SHP77 treated with DMSO at 0.1 percent for 48 hours (cell line): ENCODE results near the gene PRMT1.

ENCODE experiments used
- DNase-seq: peaks from one replicate; lab custom pipeline; 2025; lab: John Stamatoyannopoulos, UW

Gene PRMT1

GRCh38 chr19:49688531-49689132 lies 11.6 kb downstream of the PRMT1 start:
- DNase-seq = no peak

GRCh38 chr19:49689133-49690078 lies 12.3 kb downstream of the PRMT1 start, which contains the start of gene ADM5:
Gene ADM5 (plus strand): TSS chr19:49689594. CDS start chr19:49689838, 244 bp downstream.
- peak; percentile 31 for DNase-seq

DNA sequence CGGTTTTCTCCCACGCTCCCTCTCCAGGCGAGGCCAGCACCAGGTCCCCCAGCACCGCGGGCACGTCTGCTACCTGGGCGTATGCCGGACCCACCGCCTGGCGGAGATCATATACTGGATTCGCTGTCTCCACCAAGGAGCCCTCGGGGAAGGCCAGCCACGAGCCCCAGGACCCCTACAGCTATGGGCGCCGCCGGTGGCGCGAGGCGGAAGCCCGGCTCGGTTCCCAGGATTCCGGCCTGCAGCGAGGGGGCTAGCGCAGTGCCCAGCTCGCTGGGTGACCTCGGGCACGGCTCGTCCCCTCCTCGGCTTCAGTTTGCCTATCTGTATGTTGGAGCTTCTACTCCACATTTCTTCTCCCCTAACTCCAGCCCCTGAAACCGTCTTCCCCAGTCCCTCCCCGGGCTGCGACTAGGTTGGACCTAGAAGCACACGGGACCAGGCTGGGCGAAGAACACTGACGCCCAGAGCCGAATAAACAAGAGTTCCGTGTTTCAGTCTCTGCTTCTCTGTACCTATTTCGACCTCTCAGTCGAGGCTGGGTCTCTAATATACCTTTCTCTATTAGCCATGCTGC lies 13.1 kb downstream of the PRMT1 start:
- no peak for DNase-seq

DNA sequence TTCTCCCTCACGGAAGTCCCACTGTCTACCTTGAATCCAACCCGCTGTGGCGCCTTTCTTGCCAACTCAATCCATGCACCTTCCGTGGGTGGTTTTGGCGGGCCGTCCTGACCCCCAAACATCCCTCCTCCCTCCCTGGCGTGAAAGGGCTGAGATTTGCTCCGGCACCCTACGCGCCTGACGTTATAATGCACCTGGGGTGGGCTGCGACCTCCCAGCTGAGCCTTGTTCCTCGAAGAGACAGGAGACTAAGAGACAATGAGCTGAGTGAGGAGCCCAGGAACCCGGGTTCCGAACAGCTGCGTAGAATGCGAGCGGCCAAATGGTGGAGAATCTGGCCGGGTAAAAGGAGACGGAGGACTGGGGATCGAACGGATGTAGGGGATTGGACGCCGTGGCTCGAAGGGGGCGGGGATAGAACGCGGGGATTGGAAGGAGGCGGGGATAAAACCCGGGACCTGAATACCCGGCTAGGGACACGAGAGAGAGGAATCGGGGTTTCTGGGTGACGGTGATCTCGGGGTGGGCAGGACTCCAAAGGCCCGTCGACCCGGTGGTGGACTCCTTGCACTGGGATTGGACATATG lies 13.7 kb downstream of the PRMT1 start, which contains the start of gene CPT1C:
Gene CPT1C (plus strand): TSS at position 461 of the 587 bp plus-strand sequence. CDS start 1,137 bp downstream, outside the sequence.
- DNase-seq = peak; percentile 87

DNA sequence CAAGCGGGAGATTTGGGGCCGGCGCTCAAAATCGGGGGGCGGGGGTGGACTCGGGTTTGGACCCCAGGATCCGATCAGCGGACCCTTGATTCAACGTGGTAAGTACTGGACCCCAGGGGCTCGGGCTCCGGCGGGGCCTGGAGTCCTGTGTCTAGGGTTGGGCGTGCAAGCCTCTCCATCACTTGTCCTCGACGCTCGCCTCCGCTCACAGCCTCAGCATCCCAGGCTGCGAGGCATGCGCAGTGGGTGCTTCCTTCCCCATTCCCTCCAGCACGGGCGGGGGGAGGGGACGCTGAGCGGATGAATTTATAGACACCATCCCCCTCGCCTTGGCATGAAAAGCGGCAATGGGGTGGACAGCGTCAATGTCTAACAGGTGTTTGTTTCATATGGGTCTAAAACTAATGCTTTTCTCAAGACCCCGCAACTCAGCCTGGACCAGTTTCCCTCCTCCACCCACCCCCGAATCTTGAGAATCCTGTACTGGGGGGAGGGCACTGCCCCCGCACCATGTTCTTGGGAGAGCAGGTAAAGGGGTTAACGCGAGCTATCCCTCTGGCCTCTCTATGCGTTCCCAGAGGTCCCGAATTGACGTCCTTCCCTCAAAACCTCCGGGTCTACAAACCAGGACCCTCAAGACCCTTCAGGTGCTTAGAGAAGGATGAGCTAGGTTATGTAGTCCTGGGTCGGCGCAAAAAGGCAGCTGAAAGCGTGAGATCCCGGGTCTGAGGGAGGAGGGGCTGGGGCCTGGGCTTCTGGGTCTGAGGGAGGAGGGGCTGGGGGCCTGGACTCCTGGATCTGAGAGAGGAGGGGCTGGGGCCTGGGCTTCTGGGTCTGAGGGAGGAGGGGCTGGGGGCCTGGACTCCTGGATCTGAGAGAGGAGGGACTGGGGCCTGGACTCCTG lies 14.4 kb downstream of the PRMT1 start:
- peak; percentile 56 for DNase-seq

- no peak for DNase-seq
Observed at GRCh38 chr19:49692147-49692506, 15.1 kb downstream of the PRMT1 start.

DNA sequence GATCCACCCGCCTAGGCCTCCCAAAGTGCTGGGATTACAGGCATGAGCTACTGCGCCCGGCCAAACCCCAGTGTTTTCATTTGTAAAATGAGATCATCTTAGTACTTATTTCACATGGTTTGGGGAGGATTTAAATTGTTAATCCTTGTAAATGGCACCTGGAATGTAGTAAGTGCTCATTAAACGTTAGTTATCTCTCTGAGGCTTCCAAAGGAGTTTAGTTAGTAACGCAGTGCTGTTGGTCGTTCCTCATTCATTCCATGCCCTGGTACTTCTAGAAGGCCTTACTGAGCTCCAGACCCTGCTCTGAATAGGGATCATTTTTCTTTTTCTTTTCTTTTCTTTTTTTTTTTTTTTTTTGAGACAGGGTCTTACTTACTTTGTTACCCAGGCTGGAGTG lies 19.0 kb downstream of the PRMT1 start:
- DNase-seq = no peak

- DNase-seq = no peak
Observed at GRCh38 chr19:49696865-49697264, 19.8 kb downstream of the PRMT1 start.

DNA sequence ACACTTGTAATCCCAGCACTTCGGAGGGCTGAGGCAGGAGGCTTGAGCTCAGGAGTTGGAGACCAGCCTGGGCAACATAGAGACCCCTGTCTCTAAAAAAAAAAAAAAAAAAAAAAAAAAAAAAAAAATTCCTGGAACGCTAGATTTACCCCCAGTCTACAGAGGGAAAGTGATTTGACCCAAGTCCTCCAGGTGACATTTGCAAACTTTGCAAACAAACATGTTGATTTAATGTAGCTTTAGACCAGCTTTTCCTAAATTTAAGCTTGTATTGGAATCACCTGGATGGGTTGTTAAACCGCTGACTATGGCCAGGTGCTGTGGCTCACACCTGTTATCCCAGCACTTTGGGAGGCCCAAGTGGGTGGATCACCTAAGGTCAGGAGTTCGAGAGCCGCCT lies 22.3 kb downstream of the PRMT1 start:
- DNase-seq = no peak

- DNase-seq = no peak
Observed at GRCh38 chr19:49700563-49700962, 23.5 kb downstream of the PRMT1 start.

- no peak for DNase-seq
Observed at GRCh38 chr19:49701271-49701786, 24.3 kb downstream of the PRMT1 start.

- no peak for DNase-seq
Observed at GRCh38 chr19:49704888-49705642, 28.0 kb downstream of the PRMT1 start.

GRCh38 chr19:49705919-49706318 lies 28.8 kb downstream of the PRMT1 start:
- DNase-seq = no peak

GRCh38 chr19:49710372-49710951 lies 33.4 kb downstream of the PRMT1 start:
- no peak for DNase-seq

DNA sequence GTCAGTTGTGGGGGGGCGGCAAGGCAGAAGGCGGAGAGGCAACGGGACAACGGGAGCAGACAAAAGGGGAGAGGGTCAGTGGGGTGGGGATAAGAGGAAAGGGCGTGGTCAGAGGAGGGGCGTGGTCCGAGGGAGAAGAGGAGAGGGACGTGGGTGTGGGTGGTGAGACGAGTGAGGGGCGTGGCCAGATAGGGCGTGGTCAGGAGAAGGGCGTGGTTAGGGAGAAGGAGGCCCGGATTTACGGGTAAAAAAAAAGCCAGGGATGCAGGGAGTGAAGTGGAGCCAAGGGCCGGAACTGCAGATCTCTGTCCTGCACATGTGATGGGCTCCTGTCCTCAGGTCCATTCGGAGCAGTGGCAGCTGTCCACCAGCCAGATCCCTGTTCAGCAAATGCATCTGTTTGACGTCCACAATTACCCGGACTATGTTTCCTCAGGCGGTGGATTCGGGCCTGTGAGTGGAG lies 35.4 kb downstream of the PRMT1 start:
- no peak for DNase-seq

GRCh38 chr19:49713236-49713845 lies 36.3 kb downstream of the PRMT1 start:
- DNase-seq = no peak

DNA sequence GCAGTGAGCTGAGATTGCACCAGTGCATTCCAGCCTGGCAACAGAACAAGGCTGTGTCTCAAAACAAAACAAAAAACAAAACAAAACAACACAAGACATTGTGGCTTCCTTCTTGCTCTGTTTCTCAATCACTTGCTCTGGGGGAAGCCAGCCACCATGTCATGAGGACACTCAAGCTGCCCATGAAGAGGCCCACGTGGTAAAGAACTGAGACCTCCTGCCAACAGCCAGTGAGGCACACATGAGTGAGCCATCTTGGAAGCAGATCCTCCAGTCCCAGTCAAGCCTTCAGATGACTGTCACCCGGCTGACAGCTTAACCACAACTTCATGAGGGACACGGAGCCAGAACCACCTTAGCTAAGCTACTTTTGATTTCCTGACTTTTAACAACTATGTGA lies 39.1 kb downstream of the PRMT1 start:
- no peak for DNase-seq

GRCh38 chr19:49718511-49718910 lies 41.4 kb downstream of the PRMT1 start:
- DNase-seq = no peak

- DNase-seq = no peak
Observed at GRCh38 chr19:49718991-49719390, 41.9 kb downstream of the PRMT1 start.
